ENCODE results near the gene CCDC93.

Gene CCDC93, protein sequence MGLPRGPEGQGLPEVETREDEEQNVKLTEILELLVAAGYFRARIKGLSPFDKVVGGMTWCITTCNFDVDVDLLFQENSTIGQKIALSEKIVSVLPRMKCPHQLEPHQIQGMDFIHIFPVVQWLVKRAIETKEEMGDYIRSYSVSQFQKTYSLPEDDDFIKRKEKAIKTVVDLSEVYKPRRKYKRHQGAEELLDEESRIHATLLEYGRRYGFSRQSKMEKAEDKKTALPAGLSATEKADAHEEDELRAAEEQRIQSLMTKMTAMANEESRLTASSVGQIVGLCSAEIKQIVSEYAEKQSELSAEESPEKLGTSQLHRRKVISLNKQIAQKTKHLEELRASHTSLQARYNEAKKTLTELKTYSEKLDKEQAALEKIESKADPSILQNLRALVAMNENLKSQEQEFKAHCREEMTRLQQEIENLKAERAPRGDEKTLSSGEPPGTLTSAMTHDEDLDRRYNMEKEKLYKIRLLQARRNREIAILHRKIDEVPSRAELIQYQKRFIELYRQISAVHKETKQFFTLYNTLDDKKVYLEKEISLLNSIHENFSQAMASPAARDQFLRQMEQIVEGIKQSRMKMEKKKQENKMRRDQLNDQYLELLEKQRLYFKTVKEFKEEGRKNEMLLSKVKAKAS

DNA sequence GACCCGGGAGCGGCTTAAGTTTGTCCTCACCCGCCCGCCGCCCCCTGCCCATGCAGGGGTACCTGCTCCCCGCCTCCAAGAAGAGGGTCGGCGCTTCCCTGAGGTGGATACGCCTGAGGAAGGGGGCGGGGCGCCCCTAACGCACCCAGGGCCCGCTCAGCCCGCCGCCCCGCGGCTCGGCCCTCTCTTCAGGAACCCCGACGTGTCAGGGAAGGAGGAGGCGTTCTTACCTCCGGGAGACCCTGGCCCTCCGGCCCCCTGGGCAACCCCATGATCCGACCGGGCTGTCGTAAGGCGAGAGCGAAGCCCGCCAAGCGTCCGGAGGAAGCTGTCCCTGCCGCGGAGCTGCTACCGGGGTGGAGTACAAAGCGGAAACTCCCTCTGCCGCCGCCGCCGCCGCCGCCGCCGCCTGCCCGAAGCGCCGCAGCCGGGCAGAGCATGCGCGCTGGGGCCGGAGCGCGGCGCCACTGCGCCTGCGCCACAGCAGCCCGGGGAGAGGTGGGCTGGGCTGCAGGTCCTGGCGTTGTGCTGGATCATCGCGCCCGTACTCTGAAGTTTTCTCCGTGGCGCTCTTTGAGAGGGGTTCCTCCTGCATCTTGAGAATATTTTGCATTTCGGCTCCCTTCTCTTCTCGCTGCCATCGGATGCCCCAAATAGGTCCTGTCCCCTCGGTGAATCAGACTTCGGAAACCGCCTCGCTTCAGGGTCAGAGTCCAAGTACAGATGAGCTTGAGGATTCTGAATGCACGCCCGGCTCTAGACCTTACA is at the start of gene CCDC93:
Gene CCDC93 (minus strand): TSS at position 347 of the 768 bp plus-strand sequence. CDS start 75 bp downstream, at position 272.
- DNase-seq, result peak; percentile 78 to 80

DNA sequence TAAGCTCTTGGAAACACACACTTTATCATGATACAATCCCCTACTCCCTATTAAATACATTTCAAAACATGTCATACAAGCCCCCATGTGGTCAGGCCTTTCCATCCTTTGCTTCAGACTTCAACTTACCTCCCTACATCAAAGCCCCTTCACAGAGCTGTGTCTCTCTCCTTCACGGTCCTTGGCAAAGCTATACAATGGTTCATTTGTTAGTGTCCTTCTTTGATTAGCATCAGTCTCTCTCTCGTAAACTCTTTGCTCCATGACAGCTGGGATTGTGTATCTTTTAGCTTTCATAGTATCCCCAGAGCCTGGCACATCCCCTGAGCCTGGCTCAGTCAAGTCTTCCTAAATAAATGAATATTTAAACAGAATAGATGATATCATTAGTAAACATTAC is 48.8 kb upstream of the CCDC93 start:
- DNase-seq, result no peak

DNA sequence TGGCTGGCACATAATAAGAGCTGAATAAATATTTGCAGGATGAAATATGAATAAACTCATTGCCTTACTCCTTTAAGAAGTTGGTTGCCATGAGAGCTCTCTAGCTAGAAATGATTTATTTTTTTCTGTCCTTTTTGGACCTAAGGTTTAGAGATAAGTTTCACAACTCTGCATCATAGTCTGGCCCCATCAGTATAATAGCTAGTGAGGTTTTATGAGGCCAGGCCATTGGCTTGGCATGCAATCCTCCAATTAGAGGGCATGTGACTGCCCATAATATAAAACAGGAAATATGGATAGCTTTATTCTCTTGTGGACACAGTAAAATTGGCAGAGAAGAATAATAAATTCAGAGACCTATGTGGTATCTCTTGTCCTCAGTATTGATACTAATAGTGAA is 48.2 kb upstream of the CCDC93 start:
- DNase-seq, result no peak

DNA sequence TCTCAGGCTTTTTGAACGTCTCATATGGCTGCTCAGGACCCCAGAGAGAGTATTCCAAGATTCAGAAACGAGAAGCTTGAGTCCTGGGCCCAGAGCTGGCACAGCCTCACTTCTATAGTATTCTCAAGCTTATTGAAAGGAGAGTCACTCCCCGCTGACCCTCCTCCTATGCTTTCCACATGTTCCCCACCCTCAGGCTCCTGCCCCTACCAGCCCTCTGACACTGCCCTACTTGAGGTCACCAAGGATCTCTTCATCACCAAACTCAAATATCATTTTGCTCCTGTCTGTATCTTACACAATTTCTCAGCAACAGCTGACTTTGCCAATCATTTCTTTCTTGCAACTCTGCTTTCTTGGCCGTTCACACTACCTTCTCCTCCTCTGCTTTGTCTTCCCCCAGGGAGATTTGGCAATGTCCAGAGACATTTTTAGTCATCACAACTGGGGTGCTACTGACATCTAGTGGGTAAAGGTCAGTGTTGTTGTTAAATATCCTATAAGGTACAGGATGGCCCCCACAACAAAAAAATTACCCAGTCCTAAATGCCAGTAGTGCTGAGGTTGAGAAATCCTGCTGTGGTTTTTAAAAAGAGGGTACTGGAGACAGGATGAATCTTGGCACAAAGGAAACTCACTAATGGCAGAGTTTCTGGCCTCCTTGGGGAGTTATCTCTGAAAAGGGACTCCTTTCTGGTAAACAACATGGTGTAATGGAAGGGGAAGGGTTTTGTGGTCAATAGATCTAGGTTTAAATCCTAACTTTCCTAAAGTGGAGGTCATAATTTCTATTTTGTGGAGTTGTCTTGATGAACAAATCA is 47.5 kb upstream of the CCDC93 start:
- DNase-seq, result no peak

DNA sequence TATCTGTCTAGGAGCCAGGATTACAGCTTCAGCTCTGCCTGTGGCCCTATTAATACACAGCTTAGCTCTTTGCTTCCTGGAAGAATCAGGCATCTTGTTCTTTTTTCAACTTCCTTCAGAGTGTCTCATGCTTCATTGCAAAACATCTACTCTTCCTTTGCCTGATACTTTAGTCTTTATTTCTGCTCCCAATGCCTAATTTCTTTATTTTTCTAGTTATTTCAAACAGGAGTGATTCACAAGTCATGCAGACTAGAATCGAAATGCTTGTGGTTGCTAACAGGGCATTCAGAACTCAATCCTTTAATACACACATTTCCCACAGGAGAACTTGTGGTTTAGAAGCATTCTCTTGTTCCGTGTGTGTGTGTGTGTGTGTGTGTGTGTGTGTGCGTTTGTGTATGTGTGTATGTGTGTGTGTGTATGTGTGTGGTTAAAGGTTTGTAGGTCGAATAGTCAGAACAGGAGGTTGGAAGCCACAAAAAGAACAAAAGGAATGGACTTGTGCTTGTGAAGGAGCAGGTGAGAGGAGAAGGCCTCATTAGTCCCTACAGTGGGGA is 46.1 kb upstream of the CCDC93 start:
- DNase-seq, result no peak

DNA sequence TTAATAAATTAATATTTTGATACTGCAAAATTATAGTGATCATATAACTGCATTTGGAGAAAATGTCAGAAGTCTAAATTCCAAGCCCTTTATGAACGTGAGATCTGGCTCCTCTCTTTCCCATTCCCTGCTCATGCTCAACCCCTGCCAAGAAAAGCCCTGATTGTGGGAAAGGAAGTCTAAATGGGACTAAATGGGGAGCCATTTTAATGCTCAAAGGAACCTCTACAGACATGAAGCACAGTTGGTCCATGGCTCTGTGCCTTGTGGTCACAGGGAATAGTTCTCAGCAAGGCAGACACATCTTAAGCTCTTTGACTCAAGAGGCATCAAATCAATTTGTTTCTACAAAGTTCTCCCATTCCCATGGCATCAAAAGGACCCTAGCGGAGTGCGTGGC is 45.1 kb upstream of the CCDC93 start:
- DNase-seq, result no peak

DNA sequence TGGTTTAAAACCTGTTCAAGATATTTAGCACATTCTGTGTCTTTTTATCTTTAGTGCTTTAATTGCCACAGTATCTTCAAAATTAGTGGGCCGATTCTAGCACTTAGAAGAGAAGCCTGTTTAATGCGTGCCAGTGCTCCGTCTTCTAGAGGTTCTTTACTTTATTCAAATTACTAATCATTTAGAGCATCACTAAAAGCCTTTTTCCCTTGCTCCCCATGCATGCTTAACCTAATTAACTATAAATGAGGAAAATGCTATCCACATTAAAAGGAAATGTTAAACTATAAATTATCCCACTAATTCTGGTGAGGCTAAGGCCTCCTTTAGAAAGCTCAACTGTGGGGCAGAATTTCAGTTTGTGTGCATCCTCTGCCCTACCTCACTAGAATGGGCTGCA is 42.9 kb upstream of the CCDC93 start:
- DNase-seq, result no peak

DNA sequence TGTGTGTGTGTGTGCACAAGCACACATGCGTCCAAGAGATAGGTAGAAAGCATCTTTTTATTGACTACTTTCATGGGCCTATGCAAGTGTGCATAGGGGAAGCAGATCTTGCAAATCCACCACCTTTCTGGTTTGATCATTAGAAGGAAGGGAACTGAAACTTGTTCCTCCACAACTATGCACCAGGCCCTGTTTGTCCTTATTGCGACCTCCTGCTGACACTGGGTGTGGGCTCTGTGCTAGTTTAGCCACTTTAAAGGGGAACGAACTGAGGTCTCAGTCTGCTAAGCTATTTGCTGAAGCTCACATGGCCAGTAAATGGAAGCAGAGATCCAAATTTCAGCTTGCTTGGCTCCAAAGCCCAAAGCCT is 42.3 kb upstream of the CCDC93 start:
- DNase-seq, result no peak

DNA sequence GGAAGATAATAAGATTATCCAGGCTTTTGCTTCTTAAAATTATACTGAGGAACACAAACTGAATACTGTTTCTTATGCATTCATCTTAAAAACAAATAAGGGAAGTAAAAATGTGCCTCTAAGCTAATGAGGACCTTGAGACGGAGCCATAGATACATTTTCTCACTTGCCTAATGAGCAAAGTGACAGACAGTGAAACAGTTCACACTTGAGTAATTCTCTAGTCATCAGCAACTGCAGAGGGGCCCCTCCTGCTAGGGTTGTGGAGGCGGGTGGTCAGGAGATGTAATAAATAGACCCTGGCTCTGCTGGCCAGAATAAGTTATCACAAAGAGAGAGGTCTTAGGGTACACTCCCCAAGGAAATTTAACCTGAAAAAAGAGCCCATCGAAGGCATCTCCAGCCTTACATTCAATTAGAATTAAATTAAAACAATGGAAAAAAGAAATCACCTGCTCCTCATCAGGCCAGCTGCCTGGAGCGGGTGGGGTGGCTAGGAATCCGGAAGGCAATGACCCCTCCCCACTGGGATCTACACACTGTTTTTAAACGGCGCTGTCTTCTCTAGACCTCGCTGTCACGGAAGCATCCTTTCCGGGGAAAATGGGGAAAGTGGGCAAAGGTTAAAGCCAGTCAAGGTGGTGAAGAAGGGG is 41.8 kb upstream of the CCDC93 start:
- no peak for DNase-seq

DNA sequence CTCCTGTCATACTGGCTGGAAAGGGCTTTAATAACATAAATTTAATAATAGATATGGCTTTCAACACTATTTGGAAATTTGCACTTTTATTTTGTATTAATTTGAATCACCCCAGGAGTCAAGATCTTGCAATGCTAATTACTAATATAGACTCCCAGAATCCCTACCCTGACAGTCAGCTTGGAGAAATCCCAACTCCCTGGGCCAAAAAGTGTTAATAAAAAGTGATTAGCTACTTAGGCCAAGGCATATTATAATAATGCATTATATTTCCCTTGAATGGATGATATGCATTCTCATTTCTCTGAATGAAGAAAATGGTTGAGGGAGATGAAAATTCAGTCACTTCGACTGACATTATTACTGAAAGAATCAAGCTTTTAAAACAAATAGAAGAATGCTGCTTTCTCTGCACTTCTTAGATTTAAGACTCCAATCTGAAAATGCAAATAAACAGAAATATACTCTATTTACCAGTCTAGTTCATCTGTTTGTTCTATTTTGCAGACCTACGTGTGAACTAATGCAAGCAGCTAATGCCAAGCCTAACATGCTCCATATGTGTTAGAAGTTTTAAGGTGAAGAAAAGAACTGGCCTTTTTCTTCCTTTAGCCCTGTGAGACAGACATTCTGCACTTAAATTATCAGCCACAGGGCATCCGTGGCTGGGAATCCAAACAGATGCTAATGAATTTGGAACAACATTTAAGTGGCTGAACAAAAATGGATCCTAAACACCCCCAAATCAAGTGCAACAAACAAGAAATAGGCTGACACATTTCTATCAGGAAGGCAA is 40.5 kb upstream of the CCDC93 start:
- DNase-seq, result no peak

DNA sequence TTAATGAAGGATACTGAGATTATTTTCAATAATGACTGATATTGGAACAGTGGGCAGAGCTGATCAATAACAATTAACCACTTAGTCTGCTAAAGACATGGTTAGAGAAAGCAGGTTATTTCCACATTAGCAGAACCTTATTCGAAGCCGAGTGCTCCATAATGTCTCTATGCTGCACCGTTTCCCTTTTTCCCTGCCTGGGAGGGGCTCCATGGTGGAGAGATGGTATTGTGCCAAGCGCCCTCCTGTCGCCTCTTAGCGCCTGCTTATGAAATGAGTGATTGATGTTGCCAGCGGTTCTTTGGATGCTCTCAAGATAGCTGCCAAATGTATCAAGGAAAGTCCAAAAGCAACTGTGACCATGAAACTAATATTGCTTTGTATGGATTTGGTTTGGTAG is 39.8 kb upstream of the CCDC93 start:
- DNase-seq, result no peak

DNA sequence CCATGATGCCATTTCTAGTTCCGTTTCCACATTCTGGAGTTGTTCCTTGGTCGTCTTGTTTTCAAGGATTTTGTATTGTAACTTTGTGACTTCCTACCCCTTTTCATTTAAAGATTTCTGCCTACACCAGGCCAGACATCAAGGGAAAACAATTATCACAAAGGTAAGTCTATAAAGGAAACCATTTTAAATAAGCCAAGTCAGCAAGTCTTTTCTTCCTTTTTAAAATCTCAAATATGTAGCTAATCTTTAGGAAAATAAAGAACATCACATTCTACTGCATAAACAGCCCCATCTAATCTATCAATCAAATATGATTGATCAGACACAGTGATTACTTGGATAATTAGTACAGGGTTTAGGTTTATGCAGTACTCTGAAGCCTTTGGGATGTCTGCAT is 38.6 kb upstream of the CCDC93 start:
- no peak for DNase-seq

DNA sequence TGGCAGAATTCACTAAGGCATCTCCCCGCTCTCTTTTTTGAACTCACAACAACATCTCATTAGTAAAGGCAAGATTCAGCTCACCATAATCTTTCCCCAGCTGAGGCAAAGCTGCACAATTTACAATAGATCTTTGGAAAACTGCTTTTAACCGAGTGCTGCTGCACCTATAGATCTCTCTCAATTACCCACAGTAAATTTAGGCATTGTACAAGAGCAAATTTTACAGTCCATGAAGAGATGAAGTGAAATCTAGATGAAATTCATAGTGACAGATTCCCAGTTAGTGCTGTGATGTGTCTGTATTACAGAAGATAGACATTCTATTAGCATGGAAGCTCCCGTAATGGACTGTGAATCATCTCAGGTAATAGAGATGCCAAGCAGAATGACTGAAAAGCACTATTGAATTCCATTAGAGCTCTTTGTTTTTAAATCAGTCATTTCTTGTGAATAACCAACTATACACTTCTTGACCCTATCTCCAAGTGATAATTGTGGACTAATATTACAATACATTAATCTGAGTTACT is 38.0 kb upstream of the CCDC93 start:
- DNase-seq, result no peak

DNA sequence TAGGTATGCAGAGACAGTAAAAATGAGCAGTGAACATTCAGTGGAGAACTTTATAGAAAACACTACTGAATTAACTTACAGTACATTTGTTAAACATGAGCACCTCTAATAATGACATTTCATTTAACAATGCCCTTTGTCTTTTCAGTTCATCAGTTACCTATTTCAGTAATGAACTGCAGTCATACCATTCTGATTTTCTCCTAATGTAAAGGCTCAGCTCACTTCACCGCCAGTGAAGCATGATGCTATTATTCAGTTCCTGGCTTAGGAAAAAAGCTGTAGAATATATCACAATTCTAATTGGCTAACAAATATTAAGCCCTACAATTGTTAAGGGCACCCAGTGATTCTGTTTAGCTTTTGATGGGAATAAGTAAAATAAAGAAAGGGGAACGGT is 37.1 kb upstream of the CCDC93 start:
- no peak for DNase-seq

DNA sequence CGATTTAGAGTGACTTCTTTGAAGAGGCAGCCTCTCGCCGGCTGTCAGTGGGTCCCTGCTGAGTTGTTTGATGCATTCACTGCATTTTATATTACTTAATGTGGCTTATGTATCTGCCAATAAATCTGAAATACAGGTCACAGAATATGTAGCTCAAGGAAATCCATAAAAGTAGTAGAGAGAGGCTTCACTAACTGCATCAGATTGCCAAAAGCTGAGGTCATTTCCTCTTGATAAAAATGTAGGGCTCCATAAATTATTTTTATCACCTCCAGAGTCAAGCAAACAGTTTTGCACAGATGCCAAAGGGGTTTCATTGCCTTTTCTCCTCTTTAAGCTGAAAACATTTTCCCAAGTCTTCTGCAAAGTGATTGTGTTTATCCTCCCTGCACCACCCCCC is 36.5 kb upstream of the CCDC93 start:
- DNase-seq, result no peak

DNA sequence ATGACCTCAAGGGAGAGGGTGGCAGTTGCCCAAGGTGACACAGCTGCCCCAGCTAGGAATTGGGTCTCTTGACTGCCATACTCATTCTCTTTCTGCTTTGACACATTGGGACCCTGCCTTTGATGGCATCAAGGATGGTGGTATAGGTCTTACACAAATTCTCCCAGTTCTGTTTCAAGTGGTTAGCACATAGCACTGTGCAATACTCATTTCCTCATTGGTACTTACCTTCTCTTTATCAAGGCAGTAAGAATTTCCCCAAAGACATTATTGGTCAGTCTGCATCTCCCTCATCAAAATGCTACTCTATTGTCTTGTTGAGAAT is 35.9 kb upstream of the CCDC93 start:
- no peak for DNase-seq

DNA sequence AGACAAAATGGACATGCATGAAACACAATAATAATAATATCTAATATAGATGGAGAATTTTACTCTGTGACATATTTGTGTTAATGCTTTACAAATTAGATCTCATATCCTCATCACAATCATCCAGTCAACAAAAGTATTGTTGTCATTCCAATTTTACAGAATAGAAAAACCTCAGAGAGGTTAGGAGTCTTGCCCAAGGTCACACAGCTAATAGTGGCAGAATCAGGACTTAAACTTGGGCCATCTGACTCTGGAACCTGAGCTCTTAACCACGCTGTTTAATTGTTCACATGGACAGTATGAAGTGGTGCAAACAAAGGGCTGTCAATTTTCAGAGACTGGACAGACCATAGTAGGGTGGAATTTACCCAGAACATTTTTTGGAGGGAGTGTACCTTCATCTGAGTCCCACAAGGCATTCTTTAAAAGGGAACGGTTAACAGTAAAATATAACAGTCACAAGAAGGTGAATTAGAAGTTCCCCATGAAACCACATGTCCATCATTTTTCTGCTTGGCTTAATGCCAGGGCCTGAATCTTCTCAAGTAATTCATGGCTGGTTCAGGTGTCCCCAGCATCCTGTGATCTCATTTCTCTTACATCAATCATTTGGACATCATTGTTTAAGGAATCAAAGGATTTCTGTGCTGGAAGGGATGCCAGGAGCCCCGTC is 35.4 kb upstream of the CCDC93 start:
- no peak for DNase-seq

DNA sequence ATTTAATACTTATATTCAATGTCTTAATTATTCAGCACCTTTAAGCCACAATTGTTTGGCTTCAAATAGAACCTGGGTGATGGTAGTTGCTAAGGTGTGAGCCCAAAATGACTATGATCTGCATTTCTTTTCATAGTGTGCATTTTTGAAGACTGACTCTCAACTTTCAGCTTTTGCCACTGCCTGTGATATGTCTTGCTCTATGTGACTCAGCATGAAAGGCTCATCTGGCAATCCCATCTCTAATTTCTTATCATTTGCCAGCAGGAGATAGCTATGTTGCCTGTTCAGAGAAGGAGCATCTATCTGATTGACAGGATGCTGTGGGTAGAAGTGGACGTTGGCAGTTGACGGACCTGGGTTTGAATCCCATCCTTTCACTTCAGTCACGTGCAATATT is 34.5 kb upstream of the CCDC93 start:
- no peak for DNase-seq

DNA sequence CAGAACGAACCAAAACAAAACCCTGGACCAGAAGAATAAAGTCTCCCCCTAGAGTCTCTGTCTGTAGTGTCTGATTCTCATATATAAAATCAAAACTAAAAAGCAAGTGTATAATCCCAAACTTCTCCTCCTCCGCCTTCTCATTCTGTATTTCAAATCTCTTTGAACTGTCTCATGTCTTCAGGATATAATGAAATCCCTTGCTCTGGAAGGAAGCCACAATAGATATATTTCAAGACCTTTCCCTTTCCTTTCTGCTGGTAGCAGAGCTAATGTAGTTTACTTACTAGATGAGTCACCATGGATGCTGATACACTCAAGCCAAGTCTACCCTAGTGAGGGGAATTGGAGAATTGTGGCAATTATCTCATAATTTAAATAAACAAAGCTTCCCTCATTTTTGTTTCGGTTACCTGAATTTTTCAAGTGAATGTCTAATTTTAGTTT is 33.5 kb upstream of the CCDC93 start:
- no peak for DNase-seq

DNA sequence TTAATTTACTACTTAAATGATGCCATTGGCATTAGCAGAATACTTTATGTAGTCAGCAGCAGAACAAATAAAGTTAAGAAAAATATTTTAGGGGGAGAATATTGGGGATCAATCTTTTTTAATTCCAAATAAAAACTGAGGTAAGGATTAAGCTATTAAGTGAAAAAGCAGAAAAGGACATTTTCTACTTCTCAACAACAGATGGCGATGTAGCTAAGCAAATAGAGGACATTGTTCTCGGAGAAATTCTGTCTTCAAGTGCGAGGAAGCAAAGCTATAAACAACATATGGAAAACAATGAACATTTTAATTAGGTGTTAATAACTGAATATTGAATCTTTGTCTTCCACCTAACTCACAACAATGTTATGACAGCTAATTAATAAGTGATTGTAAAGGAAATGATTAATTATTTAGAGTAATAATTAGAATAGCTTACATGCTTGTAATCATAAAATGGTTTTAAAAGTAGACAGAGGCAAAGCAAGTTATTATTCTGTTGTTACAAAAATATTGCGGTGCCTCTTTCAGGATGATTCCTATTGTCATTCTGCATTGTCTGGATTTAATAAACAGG is 32.9 kb upstream of the CCDC93 start:
- DNase-seq, result no peak
